SH-SY5Y (cell line): ENCODE measurements around the gene LOXL1.

ENCODE experiments used
- GATA2 ChIP-seq: IDR thresholded peaks from 2 replicates; pipeline ENCODE4 v1.6.1; 2011; ENCODE audit warnings: mild to moderate bottlenecking, low read depth, low read length
- GATA3 ChIP-seq: IDR thresholded peaks from 2 replicates; pipeline ENCODE4 v1.6.1; 2011; ENCODE audit warnings: low read depth, mild to moderate bottlenecking, low read length, moderate library complexity

Gene LOXL1

GRCh38 chr15:73946795-73947370, 20.6 kb downstream of the LOXL1 start:
- TF ChIP-seq GATA3 (no peak), GATA2 (no peak)

- TF ChIP-seq GATA3 (no peak), GATA2 (no peak)
Measured at GRCh38 chr15:73947651-73948050, 21.4 kb downstream of the LOXL1 start.

- no peak for TF ChIP-seq GATA2
- no peak for TF ChIP-seq GATA3
Measured at GRCh38 chr15:73948396-73948795, 22.1 kb downstream of the LOXL1 start.

- TF ChIP-seq GATA3 (no peak), GATA2 (no peak)
Measured at GRCh38 chr15:73948982-73949381, 22.7 kb downstream of the LOXL1 start.

- TF ChIP-seq GATA3 (no peak), GATA2 (no peak)
Measured at GRCh38 chr15:73949496-73949895, 23.2 kb downstream of the LOXL1 start.

GRCh38 chr15:73950479-73950830, 24.2 kb downstream of the LOXL1 start:
- TF ChIP-seq GATA3 (no peak), GATA2 (no peak)

- no peak for TF ChIP-seq GATA2
- no peak for TF ChIP-seq GATA3
Measured at GRCh38 chr15:73950831-73951561, 24.7 kb downstream of the LOXL1 start.

GRCh38 chr15:73951601-73952000, 25.3 kb downstream of the LOXL1 start:
- TF ChIP-seq GATA2 (no peak), GATA3 (no peak)

GRCh38 chr15:73952171-73952912, 26.1 kb downstream of the LOXL1 start:
- TF ChIP-seq GATA3 (no peak), GATA2 (no peak)

GRCh38 chr15:73952913-73953750, 26.9 kb downstream of the LOXL1 start:
- TF ChIP-seq GATA3 (no peak), GATA2 (no peak)

- TF ChIP-seq GATA2 = no peak
- no peak for TF ChIP-seq GATA3
Measured at GRCh38 chr15:73954188-73955145, 28.2 kb downstream of the LOXL1 start.

- TF ChIP-seq GATA3 (no peak), GATA2 (no peak)
Measured at GRCh38 chr15:73955326-73955725, 29.1 kb downstream of the LOXL1 start.
